Activated T-cell treated with anti-CD3 and anti-CD28 coated beads for 48 hours (primary cell): ENCODE results near the gene TMSB4Y.
A peak's percentile ranks its signal among the peaks of the same experiment; 100 is the strongest.

Source experiments
- DNase-seq: peaks from one replicate; pipeline ENCODE4 v3.0.0-alpha.2; 2020; ENCODE audit warnings: low read depth

Gene TMSB4Y

GRCh38 chrY:13703568-13703968 lies at the start of gene TMSB4Y:
Gene TMSB4Y, plus strand, starts transcription at chrY:13703899.
- peak; percentile 61 for DNase-seq

GRCh38 chrY:13664162-13664561 lies 39.5 kb upstream of the TMSB4Y start:
- DNase-seq: no peak

GRCh38 chrY:13671122-13671521 lies 32.6 kb upstream of the TMSB4Y start:
- no peak for DNase-seq

GRCh38 chrY:13702276-13702675 lies 1.4 kb upstream of the TMSB4Y start:
- no peak for DNase-seq

- DNase-seq: peak; percentile 2
Measured at GRCh38 chrY:13704121-13704930, 627 bp downstream of the TMSB4Y start.

- no peak for DNase-seq
Measured at GRCh38 chrY:13705197-13705596, 1.5 kb downstream of the TMSB4Y start.

GRCh38 chrY:13708038-13708437 lies 4.3 kb downstream of the TMSB4Y start:
- no peak for DNase-seq

GRCh38 chrY:13718996-13719395 lies 15.3 kb downstream of the TMSB4Y start:
- DNase-seq: no peak

- DNase-seq: no peak
Measured at GRCh38 chrY:13729517-13729916, 25.8 kb downstream of the TMSB4Y start.

- DNase-seq: no peak
Measured at GRCh38 chrY:13738618-13739017, 34.9 kb downstream of the TMSB4Y start.

GRCh38 chrY:13751289-13752071 lies 47.8 kb downstream of the TMSB4Y start:
- DNase-seq: peak; percentile 17

- DNase-seq: no peak
Measured at GRCh38 chrY:13754661-13755060, 51.0 kb downstream of the TMSB4Y start.
